GM10266 (cell line): ENCODE results near the gene GPC5.
"Not testable (repeated sequence)": the region's sequence is repeated elsewhere in the genome, so short reads cannot be mapped to it uniquely, and the experiment has no call there.

Experiments used
- DNase-seq: peaks from one replicate; pipeline ENCODE4 v3.0.0; 2012; ENCODE audit errors: extremely low spot score
- TF ChIP-seq, protein P1 (sequence below): IDR thresholded peaks from 2 replicates; pipeline ENCODE4 v1.5.1; 2012; ENCODE audit warnings: mild to moderate bottlenecking, low read depth; ENCODE audit not compliant: control insufficient read depth, insufficient read depth; ENCODE audit errors: missing control alignments

The GPC5 gene

DNA sequence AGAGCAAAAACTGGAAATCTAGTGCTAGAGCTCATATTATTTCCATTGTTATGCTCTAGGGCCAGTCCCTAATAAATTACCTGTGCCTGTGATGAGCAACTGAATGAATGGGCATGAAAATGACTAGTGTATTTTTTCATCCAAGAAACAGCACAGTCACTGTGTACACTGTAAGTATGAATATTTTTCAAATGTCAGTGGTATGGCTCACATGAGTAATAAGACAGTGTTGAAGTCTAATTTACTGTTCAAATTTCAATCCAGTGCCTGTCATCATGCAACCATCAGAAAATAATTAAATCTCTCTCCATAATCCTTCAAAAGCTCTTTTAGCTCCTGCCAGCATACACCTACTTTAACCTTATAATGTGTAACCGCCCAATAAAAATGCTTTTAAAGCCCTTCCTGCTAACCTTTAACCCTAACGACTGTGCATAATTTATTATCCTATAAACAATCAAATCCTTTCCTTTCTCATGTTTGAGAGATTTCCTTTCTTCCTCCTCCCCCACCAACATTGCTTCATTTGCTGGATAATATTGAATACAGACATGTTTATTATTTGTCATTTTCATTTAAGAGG lies 378.3 kb downstream of the GPC5 start:
- DNase-seq = no peak
- TF ChIP-seq, protein P1, sequence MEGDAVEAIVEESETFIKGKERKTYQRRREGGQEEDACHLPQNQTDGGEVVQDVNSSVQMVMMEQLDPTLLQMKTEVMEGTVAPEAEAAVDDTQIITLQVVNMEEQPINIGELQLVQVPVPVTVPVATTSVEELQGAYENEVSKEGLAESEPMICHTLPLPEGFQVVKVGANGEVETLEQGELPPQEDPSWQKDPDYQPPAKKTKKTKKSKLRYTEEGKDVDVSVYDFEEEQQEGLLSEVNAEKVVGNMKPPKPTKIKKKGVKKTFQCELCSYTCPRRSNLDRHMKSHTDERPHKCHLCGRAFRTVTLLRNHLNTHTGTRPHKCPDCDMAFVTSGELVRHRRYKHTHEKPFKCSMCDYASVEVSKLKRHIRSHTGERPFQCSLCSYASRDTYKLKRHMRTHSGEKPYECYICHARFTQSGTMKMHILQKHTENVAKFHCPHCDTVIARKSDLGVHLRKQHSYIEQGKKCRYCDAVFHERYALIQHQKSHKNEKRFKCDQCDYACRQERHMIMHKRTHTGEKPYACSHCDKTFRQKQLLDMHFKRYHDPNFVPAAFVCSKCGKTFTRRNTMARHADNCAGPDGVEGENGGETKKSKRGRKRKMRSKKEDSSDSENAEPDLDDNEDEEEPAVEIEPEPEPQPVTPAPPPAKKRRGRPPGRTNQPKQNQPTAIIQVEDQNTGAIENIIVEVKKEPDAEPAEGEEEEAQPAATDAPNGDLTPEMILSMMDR = no peak

DNA sequence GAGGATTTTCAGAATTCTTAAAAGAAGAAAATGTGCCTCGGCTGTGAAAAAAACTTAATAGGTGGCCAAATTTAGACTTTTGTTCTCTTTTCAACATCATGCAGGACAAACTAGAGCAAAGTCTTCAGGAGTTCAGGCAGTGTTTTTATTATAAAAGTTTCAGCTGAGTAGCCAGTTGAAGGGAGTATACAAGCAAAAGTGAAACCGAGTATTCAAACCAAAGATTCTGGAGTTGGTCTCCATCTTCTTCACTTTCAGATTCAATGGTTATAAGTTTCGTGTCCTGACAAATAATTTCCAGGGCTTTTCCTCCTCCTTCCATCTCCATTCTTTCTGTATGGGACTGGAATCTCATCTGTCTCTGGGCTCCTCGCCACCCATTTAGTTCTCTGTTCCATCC lies 379.7 kb downstream of the GPC5 start:
- TF ChIP-seq, protein P1 = no peak

DNA sequence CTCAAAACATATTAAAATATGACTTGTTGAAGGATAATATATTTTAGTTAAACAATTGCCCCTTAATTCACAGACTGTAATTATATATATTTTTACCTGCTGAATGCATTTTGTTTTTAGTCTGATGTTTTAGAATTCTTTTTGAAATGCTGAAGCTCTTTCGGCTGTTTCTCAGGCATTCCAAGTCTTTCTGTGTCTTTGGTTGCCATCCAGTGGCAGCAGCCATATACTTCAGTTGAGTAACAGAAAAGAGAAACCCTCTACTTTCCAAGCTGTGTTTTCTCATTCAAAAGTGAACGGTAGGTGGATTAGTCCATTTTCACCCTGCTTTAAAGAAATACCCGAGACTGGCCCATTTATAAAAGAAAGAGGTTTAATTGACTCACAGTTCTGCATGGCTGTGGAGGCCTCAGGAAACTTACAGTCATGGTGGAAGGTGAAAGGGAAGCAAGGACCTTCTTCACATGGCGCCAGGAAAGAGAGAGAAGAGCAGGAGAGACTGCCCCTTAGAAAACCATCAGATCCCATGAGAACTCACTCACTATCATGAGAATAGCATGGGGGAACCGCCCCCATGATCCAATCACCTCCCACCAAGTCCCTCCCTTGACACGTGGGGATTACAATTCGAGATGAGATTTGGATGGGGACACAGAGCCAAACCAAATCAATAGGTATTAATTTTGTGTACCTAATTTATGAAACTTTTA lies 383.7 kb downstream of the GPC5 start:
- TF ChIP-seq, protein P1 = peak; percentile 28
- not testable (repeated sequence) for DNase-seq

More for the DNA sequence above, 379.7 kb downstream of the GPC5 start:
- no peak for DNase-seq

DNA sequence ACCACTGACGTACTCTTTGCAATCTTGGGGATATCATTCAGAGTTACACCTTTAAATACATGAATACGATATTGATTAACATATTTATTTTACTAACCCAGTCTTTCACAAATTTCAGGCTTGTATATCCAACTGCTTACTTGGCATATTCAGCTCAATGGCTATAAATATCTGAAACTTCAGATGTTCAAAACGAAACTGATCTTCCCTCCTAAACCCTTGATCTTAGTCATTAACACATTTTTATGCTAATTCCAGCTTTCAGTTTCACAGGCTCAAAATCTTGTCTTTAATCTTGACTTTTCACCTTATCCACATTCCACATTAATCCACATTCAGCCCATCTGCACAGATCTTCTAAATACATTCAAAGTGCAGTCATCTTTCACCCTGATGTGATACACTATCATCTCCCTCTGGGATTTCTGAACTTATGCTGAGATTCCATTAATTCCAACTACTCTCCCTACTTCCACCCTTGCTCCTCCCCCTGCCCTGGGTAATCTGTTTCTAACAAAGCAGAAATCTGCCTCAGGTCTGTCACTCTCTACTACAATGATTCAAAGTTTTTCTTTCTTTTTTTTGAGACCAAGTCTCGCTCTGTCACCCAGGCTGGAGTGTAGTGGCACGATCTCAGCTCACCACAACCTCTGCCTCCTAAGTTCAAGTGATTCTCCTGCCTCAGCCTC lies 387.2 kb downstream of the GPC5 start:
- TF ChIP-seq, protein P1 = no peak
- no peak for DNase-seq

DNA sequence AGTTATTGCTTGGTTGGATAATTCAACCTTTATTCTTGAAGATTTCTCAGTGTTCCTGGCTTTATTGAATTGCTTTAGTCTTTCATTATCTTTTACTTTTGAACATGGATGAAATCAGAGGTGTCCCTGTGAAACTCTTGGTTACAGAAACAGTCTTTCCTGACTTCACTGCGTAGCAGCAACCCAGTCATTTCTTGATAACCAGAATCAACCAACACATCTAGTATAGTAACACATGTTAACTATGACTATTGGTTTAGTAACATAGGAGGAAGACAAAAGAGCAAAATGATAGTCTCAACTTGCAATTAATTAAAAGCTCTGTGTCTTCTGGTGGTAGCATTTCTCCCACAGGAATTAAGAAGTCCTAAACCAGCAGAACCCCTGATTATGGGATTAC lies 393.6 kb downstream of the GPC5 start:
- no peak for DNase-seq
- TF ChIP-seq, protein P1 = no peak

DNA sequence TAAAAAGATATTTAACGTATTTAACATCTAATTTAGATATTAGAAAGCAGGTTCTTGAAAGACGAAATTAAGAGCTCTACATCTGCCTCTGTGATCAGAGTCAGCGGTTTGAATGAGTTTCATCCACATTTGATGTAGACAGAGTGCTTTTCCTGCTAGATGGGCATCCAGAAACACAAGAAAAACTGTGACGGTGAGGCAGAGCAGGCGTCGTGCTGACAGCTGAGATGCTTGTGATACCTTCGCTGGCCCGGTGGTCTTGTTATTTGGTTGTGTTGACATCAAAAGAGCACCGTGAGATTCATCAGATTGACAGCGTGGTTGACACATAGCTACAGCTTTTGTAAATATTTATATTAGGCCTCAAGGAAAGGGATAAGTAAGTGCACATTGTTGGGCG lies 399.1 kb downstream of the GPC5 start:
- TF ChIP-seq, protein P1 = no peak
- no peak for DNase-seq

DNA sequence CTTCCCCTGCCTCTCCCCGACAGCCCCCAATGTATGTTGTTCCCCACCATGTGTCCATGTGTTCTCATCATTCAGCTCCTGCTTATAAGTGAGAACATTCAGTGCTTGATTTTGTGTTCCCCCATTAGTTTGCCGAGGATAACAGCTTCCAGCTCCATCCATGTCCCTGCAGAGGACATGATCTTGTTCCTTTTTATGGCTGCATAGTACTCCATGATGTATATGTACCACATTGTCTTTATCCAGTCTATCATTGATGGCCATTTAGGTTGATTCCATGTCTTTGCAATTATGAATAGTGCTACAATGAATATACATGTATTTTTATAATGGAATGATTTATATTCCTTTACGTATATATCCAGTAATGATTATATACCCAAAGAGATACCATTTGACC lies 399.9 kb downstream of the GPC5 start:
- DNase-seq = not testable (repeated sequence)

DNA sequence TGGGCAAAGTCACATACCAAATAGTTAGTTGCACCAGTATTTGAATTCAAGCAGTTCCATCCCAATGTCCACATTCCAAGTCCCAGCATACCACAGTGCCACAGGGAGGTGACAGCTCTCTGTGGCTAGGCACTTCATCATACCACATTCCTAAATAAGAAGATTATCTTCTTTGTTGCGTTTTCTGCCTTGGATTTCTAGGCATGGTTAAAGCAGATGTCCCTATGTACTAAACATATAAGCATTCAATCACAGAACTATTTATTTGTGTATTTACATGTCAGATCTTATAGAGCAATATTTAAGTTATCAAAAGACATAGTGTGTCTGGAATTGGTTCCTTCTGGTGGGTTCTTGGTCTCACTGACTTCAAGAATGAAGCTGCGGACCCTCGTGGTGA lies 403.4 kb downstream of the GPC5 start:
- not testable (repeated sequence) for DNase-seq
